ENCODE results near the gene SART3.

SART3 gene

GRCh38 chr12:108560752-108561719, at the start of gene SART3:
Gene SART3, minus strand, starts transcription at chr12:108561173. Its CDS starts 19 bp downstream, at chr12:108561154.
- Histone ChIP-seq H3K36me3 (ENCODE audit: insufficient read depth, low read length) (peaks cover 29% of the 10 kb centered on the region), H3K4me3 (ENCODE audit: low read length) (peak within 1 kb of the TSS; percentile 78), H2AFZ (ENCODE audit: low read depth, low read length) (peak within 1 kb of the TSS; percentile 66), H3K27me3 (ENCODE audit: insufficient read depth, low read length) (no peaks in the 10 kb centered on the region), H3K4me1 (ENCODE audit: insufficient read depth, low read length) (peaks cover 22% of the 10 kb centered on the region), H3K9me3 (ENCODE audit: low read length) (no peaks in the 10 kb centered on the region)

DNA sequence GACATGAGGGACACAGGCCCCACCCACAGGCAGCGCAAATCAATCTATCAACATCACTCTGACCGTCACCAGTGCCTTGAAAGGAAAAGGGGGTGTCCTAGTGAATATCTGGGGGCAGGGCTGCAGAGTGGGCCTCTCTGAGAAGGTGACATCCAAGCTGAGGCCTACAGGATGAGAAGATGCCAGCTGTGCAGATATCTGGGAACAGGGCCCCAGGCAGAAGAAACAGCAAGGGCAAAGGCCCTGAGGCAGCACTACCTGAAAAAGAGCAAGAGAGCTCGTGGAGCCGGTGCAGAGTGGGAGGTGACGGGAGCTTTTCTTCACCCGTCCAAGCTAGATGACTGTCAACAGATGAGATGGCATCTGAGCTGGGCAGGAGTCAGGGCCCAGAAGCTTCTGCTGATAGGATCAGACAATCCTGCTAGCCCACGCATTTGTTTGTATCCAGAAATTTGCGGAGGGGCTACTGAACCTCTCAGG, 49.4 kb upstream of the SART3 start:
- no peak overlapping the region for H3K4me3 ChIP-seq (ENCODE audit: low read length)
- H3K36me3 ChIP-seq (ENCODE audit: insufficient read depth, low read length) = no peaks in the 10 kb centered on the region
- no peak overlapping the region for H2AFZ ChIP-seq (ENCODE audit: low read depth, low read length)
- no peaks in the 10 kb centered on the region for H3K4me1 ChIP-seq (ENCODE audit: insufficient read depth, low read length)
- H3K27me3 ChIP-seq (ENCODE audit: insufficient read depth, low read length) = peaks cover 14% of the 10 kb centered on the region
- H3K9me3 ChIP-seq (ENCODE audit: low read length) = no peaks in the 10 kb centered on the region

GRCh38 chr12:108609537-108610335, 48.8 kb upstream of the SART3 start:
- Histone ChIP-seq H3K9me3 (ENCODE audit: low read length) (no peaks in the 10 kb centered on the region), H3K4me1 (ENCODE audit: insufficient read depth, low read length) (no peaks in the 10 kb centered on the region), H3K27me3 (ENCODE audit: insufficient read depth, low read length) (peaks cover 14% of the 10 kb centered on the region), H3K36me3 (ENCODE audit: insufficient read depth, low read length) (no peaks in the 10 kb centered on the region), H2AFZ (ENCODE audit: low read depth, low read length) (no peak overlapping the region), H3K4me3 (ENCODE audit: low read length) (no peak overlapping the region)

DNA sequence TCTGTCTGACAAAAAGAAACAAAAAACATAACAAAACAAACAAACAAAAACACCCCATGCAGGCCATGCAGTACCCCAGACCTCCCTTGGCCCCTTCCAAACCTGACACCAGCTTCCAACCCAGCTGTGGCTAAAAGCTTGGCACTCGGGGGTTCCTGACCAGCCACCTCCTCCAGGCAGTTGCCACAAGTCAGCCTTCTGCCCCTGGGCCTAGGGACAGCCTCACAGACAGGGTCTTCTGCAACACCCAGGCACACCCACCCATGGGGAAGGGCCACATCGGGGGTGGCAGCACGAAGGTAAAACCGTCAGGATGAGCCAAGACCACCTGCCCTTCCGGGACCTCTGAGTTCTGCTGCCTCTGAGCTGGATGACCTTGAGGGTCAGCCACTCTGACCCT, 47.6 kb upstream of the SART3 start:
- no peaks in the 10 kb centered on the region for H3K9me3 ChIP-seq (ENCODE audit: low read length)
- no peaks in the 10 kb centered on the region for H3K4me1 ChIP-seq (ENCODE audit: insufficient read depth, low read length)
- peaks cover 14% of the 10 kb centered on the region for H3K27me3 ChIP-seq (ENCODE audit: insufficient read depth, low read length)
- H3K4me3 ChIP-seq (ENCODE audit: low read length) = no peak overlapping the region
- H3K36me3 ChIP-seq (ENCODE audit: insufficient read depth, low read length) = no peaks in the 10 kb centered on the region
- no peak overlapping the region for H2AFZ ChIP-seq (ENCODE audit: low read depth, low read length)

DNA sequence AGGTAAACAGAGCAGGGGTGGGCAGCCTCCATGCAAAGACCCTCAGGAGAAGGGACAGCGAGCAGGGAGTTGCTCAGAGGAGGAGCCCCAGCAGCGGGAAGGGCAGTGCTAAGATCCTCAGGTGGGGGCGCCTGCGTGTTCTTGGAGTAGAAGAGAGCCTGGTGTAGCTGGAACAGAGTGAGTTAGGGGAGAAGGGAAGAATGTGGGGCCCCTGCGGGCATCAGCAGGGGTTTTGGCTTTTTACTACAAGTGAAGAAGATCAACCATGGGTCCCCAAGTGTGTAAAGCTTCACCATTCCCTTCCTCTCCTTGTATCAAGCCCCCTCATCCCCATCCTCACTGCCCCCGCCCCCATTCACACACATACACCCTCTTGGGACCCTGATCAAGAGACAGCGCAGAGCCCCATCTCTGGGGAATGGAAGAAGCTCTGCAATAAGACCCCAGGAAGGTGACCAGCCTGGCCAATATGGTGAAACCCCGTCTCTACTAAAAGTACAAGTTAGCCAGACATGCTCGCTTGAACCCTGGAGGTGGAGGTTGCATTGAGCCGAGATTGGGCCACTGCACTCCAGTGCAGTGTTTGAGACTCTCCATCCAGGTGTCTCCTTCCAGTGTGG, 47.1 kb upstream of the SART3 start:
- no peak overlapping the region for H3K4me3 ChIP-seq (ENCODE audit: low read length)
- no peaks in the 10 kb centered on the region for H3K4me1 ChIP-seq (ENCODE audit: insufficient read depth, low read length)
- no peaks in the 10 kb centered on the region for H3K9me3 ChIP-seq (ENCODE audit: low read length)
- no peak overlapping the region for H2AFZ ChIP-seq (ENCODE audit: low read depth, low read length)
- H3K27me3 ChIP-seq (ENCODE audit: insufficient read depth, low read length) = peaks cover 14% of the 10 kb centered on the region
- no peaks in the 10 kb centered on the region for H3K36me3 ChIP-seq (ENCODE audit: insufficient read depth, low read length)

GRCh38 chr12:108606492-108606891, 45.5 kb upstream of the SART3 start:
- no peaks in the 10 kb centered on the region for H3K36me3 ChIP-seq (ENCODE audit: insufficient read depth, low read length)
- H3K27me3 ChIP-seq (ENCODE audit: insufficient read depth, low read length) = peaks cover 14% of the 10 kb centered on the region
- H3K9me3 ChIP-seq (ENCODE audit: low read length) = no peaks in the 10 kb centered on the region
- peaks cover 2% of the 10 kb centered on the region for H3K4me1 ChIP-seq (ENCODE audit: insufficient read depth, low read length)
- no peak overlapping the region for H2AFZ ChIP-seq (ENCODE audit: low read depth, low read length)
- H3K4me3 ChIP-seq (ENCODE audit: low read length) = no peak overlapping the region

DNA sequence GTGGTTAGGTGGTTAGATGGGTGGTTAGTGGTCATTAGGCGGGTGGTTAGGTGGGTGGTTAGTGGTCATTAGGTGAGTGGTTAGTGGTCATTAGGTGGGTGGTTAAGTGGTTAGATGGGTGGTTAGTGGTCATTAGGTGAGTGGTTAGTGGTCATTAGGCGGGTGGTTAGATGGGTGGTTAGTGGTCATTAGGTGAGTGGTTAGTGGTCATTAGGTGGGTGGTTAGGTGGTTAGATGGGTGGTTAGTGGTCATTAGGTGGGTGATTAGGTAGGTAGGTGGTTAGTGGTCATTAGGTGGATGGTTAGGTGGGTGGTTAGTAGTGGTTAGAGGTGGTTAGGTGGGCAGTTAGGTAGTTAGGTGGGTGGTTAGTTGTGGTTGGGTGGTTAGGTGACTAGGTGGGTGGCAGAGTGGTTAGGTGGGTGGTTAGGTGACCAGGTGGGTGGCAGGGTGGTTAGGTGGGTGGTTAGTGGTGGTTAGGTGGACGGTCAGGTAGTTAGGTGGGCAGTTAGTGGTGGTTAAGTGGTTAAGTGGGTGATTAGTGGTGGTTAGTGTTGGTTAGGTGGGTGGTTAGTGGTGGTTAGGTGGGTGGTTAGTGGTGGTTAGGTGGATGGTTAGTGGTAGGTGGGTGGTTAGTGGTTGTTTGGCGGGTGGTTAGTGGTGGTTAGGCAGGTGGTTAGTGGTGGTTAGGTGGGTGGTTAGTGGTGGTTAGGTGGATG, 44.9 kb upstream of the SART3 start:
- no peaks in the 10 kb centered on the region for H3K9me3 ChIP-seq (ENCODE audit: low read length)
- peaks cover 13% of the 10 kb centered on the region for H3K27me3 ChIP-seq (ENCODE audit: insufficient read depth, low read length)
- H3K4me3 ChIP-seq (ENCODE audit: low read length) = no peak overlapping the region
- H2AFZ ChIP-seq (ENCODE audit: low read depth, low read length) = no peak overlapping the region
- H3K36me3 ChIP-seq (ENCODE audit: insufficient read depth, low read length) = no peaks in the 10 kb centered on the region
- H3K4me1 ChIP-seq (ENCODE audit: insufficient read depth, low read length) = peaks cover 4% of the 10 kb centered on the region

GRCh38 chr12:108605000-108605689, 44.2 kb upstream of the SART3 start:
- Histone ChIP-seq H3K4me3 (ENCODE audit: low read length) (no peak overlapping the region), H3K36me3 (ENCODE audit: insufficient read depth, low read length) (no peaks in the 10 kb centered on the region), H3K9me3 (ENCODE audit: low read length) (no peaks in the 10 kb centered on the region), H3K4me1 (ENCODE audit: insufficient read depth, low read length) (peaks cover 4% of the 10 kb centered on the region), H2AFZ (ENCODE audit: low read depth, low read length) (no peak overlapping the region), H3K27me3 (ENCODE audit: insufficient read depth, low read length) (peaks cover 6% of the 10 kb centered on the region)

GRCh38 chr12:108604208-108604941, 43.4 kb upstream of the SART3 start:
- no peaks in the 10 kb centered on the region for H3K27me3 ChIP-seq (ENCODE audit: insufficient read depth, low read length)

DNA sequence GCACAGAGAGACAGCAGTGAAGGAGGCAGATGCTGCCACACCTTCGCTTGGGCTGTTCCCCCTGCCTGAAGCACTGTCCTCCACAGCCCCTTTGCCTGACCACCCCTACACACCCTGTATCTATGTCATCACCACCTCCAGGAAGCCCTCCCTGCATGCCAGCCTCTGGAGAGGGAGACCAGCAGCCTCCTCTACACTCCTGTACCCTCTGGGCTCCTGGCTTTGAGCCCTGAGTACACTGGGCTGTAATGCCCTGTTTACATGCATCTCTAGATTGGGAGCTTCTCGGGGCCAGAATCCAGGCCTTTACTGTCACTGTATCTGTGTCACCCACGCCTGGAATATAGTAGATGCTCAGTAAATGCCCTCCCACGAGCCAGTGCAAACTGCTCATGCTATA, 42.8 kb upstream of the SART3 start:
- Histone ChIP-seq H3K27me3 (ENCODE audit: insufficient read depth, low read length) (no peaks in the 10 kb centered on the region), H3K9me3 (ENCODE audit: low read length) (no peaks in the 10 kb centered on the region), H2AFZ (ENCODE audit: low read depth, low read length) (no peak overlapping the region), H3K36me3 (ENCODE audit: insufficient read depth, low read length) (no peaks in the 10 kb centered on the region), H3K4me3 (ENCODE audit: low read length) (no peak overlapping the region), H3K4me1 (ENCODE audit: insufficient read depth, low read length) (peaks cover 4% of the 10 kb centered on the region)

More at GRCh38 chr12:108604208-108604941, 43.4 kb upstream of the SART3 start:
- Histone ChIP-seq H2AFZ (ENCODE audit: low read depth, low read length) (no peak overlapping the region), H3K4me1 (ENCODE audit: insufficient read depth, low read length) (peaks cover 4% of the 10 kb centered on the region), H3K36me3 (ENCODE audit: insufficient read depth, low read length) (no peaks in the 10 kb centered on the region), H3K4me3 (ENCODE audit: low read length) (no peak overlapping the region), H3K9me3 (ENCODE audit: low read length) (no peaks in the 10 kb centered on the region)

DNA sequence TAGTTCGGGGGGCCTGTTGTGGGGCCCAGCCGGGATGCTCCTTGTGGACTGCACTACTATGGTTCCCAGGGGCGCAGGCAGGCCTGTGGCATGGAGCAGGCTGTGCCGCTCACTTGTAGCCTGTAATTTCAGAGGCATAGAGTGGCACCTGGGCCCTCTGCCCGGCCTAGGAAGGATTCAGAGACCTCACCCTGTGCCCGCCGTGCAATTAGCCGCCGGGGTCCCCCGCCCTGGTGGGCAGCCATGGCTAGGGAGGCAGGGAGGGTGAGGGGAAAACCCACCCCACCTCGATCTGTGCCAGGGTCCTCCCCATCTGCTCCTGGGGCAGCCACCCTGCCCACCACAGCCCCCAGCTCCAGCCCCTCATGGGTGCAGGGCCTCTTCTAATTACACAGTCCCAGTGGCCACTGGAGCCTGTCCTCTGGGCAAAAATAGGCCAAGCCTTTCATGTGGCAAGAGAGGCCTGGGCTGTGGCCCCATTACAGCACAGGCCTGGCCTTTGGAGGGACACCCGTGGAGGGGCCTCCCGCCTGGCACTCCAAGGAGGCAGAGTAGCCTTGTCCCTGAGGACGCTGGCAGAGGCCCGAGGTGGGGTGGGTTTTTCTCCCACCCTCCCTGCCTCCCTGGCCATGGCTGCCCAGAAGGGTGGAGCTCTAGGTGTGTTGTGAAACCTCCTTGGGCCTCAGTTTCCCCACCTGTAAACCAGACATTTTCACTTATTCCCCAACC, 42.2 kb upstream of the SART3 start:
- Histone ChIP-seq H3K9me3 (ENCODE audit: low read length) (no peaks in the 10 kb centered on the region), H3K4me3 (ENCODE audit: low read length) (no peak overlapping the region), H3K4me1 (ENCODE audit: insufficient read depth, low read length) (peaks cover 5% of the 10 kb centered on the region), H2AFZ (ENCODE audit: low read depth, low read length) (no peak overlapping the region), H3K27me3 (ENCODE audit: insufficient read depth, low read length) (no peaks in the 10 kb centered on the region), H3K36me3 (ENCODE audit: insufficient read depth, low read length) (no peaks in the 10 kb centered on the region)
